GM18907 (cell line): ENCODE measurements around the gene TRMT112.

Source experiments
- ATAC-seq: cut with Tn5 transposase; IDR thresholded peaks from one replicate; pipeline ENCODE4 v1.9.1; 2021; ENCODE audit warnings: mild to moderate bottlenecking, moderate library complexity; ENCODE audit not compliant: unreplicated experiment

The TRMT112 gene

GRCh38 chr11:64352099-64352994, 35.0 kb upstream of the TRMT112 start:
- no peak for ATAC-seq

- no peak for ATAC-seq
Measured at GRCh38 chr11:64351136-64351631, 33.8 kb upstream of the TRMT112 start.

GRCh38 chr11:64349404-64349803, 32.0 kb upstream of the TRMT112 start:
- ATAC-seq, result no peak

- no peak for ATAC-seq
Measured at GRCh38 chr11:64349025-64349387, 31.6 kb upstream of the TRMT112 start.

- ATAC-seq, result no peak
Measured at GRCh38 chr11:64348383-64349024, 31.1 kb upstream of the TRMT112 start.

GRCh38 chr11:64347193-64347867, 30.0 kb upstream of the TRMT112 start:
- no peak for ATAC-seq

- no peak for ATAC-seq
Measured at GRCh38 chr11:64344787-64345186, 27.4 kb upstream of the TRMT112 start.

- ATAC-seq, result no peak
Measured at GRCh38 chr11:64343767-64344559, 26.6 kb upstream of the TRMT112 start.

- no peak for ATAC-seq
Measured at GRCh38 chr11:64342869-64343745, 25.7 kb upstream of the TRMT112 start.

- peak; percentile 34 for ATAC-seq
Measured at GRCh38 chr11:64341851-64342791, 24.8 kb upstream of the TRMT112 start.

GRCh38 chr11:64341429-64341828, 24.1 kb upstream of the TRMT112 start:
- ATAC-seq, result no peak

GRCh38 chr11:64340671-64341335, 23.4 kb upstream of the TRMT112 start:
- ATAC-seq, result no peak

- peak; percentile 57 for ATAC-seq
Measured at GRCh38 chr11:64339754-64340408, 22.5 kb upstream of the TRMT112 start, which contains the start of gene CCDC88B. CCDC88B (plus strand) TSS chr11:64340204; CDS start chr11:64340267, 63 bp downstream.

GRCh38 chr11:64339286-64339685, 21.9 kb upstream of the TRMT112 start:
- ATAC-seq, result no peak

GRCh38 chr11:64338716-64339115, 21.4 kb upstream of the TRMT112 start:
- no peak for ATAC-seq

GRCh38 chr11:64337538-64338249, 20.3 kb upstream of the TRMT112 start:
- ATAC-seq, result no peak
